HUDEP-2 (cell line): ENCODE results near the gene ROBO2.

Source experiments
- DNase-seq, 76 experiments: peaks; one replicate each; lab custom pipeline; 2025; ENCODE audit not compliant: unreplicated experiment in 76 of 76; lab: John Stamatoyannopoulos, UW

The ROBO2 gene

GRCh38 chr3:77606372-77606771, 566.5 kb downstream of the ROBO2 start:
- DNase-seq, result no peak

- no peak for DNase-seq
Measured at GRCh38 chr3:77618686-77619085, 578.8 kb downstream of the ROBO2 start.

GRCh38 chr3:77620009-77620408, 580.1 kb downstream of the ROBO2 start:
- no peak for DNase-seq

GRCh38 chr3:77623500-77623899, 583.6 kb downstream of the ROBO2 start:
- no peak for DNase-seq

DNA sequence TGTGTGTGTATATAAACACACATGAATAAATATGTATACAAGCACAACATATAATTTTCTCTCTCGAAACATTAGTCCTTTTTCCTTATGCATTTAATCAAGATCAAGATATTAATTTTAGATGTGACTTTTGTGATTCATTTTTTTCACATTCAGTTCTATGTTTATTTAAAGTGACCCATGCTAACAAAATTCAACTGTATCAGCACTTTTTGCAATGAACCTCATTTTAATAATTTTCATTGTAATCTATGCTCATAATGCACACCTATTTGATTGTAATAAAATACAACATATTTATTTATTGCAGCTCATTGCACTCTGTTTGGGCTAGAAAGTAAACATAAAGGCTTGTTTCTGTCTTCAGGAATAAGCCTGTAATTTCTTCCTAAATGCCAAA, 586.3 kb downstream of the ROBO2 start:
- no peak for DNase-seq

DNA sequence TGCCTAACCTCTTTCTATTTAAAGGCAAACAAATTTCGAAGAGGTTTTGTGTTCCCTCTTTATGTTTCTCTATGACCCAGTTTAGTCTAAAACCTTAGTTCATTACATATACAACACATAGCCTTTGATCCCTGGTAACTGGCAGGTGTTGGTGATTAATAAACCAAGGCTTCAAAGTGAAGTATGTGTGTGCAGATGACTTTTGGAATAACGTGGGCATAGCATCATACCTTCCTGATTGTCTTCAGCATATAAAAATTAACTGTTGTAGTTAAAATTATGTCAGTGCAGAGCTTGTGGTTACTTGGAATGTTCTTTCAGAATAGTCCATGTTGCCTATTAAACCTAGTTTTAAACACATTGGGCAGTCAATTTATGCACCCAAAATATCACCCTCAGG, 608.3 kb downstream of the ROBO2 start:
- DNase-seq, result no peak

DNA sequence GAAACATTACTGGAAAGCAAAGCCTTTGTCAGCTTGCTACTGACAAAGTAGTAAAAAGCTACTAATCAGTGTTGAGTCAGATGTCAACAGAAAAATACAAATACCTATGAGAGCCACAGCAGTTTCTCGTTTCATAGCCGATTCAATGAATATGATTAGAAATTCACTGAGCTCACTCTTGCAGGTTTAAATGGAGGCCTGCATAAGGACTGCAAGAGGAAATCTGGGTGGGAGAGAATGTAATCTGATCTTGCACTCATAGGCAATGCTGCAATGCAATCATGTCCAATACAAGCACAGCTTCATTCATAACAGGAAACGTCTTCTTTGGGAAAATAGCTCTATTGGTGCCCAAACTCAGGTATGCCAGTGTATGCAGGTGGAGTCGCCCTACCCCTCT, 608.8 kb downstream of the ROBO2 start:
- DNase-seq, result no peak

GRCh38 chr3:77652624-77653023, 612.7 kb downstream of the ROBO2 start:
- no peak for DNase-seq

GRCh38 chr3:77655396-77655795, 615.5 kb downstream of the ROBO2 start:
- DNase-seq, result no peak

DNA sequence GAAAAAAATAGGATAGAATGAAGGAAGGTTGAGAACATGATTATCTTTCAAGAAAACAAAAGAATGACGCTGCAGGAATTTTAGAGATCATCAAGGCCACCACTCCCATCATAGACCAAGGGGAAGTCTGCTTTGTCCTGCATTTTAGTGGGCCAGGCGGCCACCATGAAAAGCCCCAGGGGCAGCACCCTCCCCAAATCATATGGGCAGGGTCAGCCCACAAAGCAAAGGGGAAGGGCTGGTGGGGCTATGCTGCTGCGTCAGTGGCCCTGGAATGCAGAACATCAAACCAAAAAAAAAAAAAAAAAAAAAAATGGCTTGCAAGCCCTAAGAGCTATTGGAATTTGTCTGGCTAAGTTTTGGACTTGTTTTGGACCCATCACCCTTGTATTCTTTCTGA, 620.8 kb downstream of the ROBO2 start:
- no peak for DNase-seq

- no peak for DNase-seq
Measured at GRCh38 chr3:77667901-77668300, 628.0 kb downstream of the ROBO2 start.

DNA sequence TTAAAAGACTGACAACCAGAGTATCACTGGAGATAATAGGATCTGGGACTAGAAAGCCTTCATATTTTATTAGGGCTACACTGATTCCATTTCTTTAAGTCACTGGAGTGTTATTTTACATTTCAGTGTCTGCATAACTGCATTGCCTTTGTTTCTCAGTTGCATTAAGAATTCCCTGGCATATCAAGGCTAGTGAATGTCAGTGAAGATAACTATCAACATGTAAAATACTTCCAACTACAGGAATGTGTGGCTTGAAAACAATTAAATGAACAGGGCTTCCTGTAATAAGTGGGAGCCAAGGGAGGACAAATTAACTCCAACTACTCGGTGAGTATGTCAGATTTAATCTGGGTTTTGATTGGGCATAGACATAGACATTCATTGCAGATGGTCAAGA, 628.5 kb downstream of the ROBO2 start:
- no peak for DNase-seq

DNA sequence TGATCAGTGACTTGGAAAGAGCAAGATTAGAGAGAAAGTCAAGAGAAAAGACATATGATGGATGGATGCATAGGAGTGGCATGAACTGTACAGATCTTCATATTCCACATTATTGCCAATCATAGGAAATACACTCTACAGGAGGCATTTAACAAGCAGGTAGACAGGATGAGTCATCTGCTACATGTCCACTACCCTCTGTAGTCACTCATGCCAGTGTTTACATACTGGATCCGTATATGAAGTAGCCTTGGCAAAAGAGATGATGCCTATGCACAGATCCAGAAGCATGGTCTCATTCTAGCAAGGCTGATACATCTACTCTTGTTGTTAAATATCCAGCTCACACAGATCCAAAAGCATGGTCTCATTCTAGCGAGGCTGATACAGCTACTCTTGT, 632.1 kb downstream of the ROBO2 start:
- DNase-seq, result no peak

- DNase-seq, result no peak
Measured at GRCh38 chr3:77682162-77682561, 642.3 kb downstream of the ROBO2 start.

GRCh38 chr3:77684115-77684514, 644.2 kb downstream of the ROBO2 start:
- DNase-seq, result no peak

GRCh38 chr3:77685713-77686112, 645.8 kb downstream of the ROBO2 start:
- DNase-seq, result no peak

DNA sequence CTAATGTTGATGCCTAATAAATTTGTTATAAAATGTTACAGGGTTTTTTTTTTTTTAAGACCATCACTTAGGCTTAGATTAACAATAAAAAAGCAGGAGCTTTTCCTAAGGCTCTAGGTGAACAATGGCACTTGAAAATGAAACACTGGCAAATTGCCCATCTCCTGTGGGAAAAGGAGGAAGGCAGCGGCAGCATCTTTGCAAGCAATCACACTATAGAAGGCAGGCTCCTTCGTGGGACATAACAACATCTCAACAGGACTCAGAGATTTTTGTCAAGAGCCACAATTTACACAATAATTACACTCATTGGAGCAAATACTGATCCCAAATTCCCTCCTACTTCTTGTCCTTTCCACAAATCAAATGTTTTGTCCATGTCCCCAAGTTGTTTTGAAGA, 646.7 kb downstream of the ROBO2 start:
- DNase-seq, result no peak

DNA sequence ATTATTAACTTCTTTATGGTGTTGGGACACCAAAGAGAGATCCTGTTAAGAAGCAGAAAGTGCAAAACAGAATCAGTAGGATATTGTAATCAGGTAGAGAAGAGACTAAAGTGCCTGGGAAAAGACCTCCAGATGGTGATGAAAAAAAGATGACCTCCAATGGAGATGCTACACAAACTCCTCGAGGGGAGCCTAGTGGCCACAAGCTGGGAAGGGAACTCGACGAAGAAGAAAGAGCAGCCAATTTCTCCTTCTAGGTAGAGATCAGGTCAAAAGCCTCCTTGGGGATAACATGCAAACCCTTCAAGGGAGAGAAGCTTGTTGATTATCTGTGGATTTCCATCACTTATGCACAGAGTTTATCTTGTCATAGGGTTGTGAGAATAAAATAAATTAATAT, 647.6 kb downstream of the ROBO2 start:
- no peak for DNase-seq

- DNase-seq, result no peak
Measured at GRCh38 chr3:77690284-77690845, 650.5 kb downstream of the ROBO2 start.

GRCh38 chr3:77693147-77693546, 653.2 kb downstream of the ROBO2 start:
- DNase-seq, result no peak

DNA sequence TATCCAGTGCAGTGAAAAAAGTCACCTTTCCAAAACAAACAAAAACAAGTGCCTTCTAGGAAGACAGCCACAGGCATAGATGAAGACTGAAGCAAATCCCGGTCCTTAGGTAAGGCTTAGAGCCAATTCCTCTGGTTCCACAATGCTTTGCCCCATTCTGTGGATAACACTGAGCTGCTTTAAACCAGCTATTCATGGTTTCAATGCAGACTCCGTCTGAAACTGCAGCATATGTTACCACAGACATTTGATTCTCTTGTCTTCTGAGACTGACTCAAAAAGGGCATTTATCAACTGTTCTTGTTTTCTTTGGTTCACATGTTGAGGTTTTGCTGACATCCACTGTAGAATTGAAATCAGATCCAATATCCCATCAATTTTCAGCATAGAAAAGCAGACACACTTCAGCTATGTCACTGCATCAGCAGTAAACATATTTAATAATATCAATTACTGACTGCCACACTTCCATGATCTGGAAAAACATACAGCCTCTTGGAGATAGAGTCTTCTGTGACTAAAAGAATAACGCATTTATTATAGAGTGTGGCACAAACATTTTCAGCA, 659.3 kb downstream of the ROBO2 start:
- DNase-seq, result no peak
